ENCODE measurements around the gene ADAMTS12.

DNA sequence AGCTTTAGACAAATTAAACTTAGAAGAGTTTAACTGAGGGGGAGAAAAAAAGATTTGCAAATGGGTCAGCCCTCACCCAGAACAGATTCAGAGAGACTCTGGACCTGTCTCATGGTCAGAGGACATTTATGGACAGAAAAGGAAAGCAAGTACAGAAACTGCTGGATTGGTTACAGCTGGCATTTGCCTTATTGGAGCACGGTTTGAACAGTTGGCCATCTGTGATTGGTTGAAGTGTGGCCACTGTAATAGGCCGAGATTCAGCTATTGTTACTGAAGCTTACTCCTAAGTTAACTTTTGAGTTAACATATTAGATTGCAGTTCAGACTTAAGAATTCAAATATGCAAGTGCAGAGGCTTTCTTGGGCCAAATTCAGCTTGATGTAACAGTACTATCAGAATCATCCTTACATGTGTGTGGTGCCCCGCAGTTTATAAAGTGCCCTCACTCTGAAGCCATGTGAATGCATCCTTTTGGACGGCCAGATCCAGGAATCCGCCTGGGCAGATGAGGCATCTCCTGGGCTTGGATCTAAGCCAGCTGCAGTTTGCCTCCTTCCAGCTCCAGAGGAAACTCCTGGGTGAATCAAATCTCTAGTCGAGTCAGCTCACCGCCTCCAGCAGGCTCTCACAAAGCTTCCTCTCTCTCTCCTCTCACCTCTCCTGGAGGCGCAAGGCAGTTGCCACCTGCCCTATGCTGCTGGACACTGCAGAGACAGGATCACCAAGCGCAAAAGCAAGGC lies 165.2 kb downstream of the ADAMTS12 start:
- TF ChIP-seq, protein P1, sequence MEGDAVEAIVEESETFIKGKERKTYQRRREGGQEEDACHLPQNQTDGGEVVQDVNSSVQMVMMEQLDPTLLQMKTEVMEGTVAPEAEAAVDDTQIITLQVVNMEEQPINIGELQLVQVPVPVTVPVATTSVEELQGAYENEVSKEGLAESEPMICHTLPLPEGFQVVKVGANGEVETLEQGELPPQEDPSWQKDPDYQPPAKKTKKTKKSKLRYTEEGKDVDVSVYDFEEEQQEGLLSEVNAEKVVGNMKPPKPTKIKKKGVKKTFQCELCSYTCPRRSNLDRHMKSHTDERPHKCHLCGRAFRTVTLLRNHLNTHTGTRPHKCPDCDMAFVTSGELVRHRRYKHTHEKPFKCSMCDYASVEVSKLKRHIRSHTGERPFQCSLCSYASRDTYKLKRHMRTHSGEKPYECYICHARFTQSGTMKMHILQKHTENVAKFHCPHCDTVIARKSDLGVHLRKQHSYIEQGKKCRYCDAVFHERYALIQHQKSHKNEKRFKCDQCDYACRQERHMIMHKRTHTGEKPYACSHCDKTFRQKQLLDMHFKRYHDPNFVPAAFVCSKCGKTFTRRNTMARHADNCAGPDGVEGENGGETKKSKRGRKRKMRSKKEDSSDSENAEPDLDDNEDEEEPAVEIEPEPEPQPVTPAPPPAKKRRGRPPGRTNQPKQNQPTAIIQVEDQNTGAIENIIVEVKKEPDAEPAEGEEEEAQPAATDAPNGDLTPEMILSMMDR (IDR thresholded peaks at IDR 0.05) = no peak
- no peak for TF ChIP-seq POLR2A (IDR thresholded peaks at IDR 0.05)
